Activated T-cell treated with anti-CD3 and anti-CD28 coated beads, Interleukin-2, amount 50 U/mL, for 48 hours (primary cell): ENCODE measurements around the gene C5AR2.
"Not testable (repeated sequence)": the region's sequence is repeated elsewhere in the genome, so short reads cannot be mapped to it uniquely, and the experiment has no call there.

Experiments
- DNase-seq, 2 experiments: peaks; one replicate each; pipeline ENCODE4 v3.0.0-alpha.2; 2020

Gene C5AR2

GRCh38 chr19:47324502-47324901, 7.5 kb upstream of the C5AR2 start:
- DNase-seq: no peak

GRCh38 chr19:47330466-47330869, 1.5 kb upstream of the C5AR2 start:
- no peak for DNase-seq

- DNase-seq: no peak
Measured at GRCh38 chr19:47331490-47331889, 485 bp upstream of the C5AR2 start.

GRCh38 chr19:47336765-47337718, 5.1 kb downstream of the C5AR2 start:
- not testable (repeated sequence) for DNase-seq

- DNase-seq: no peak
Measured at GRCh38 chr19:47339196-47339880, 7.4 kb downstream of the C5AR2 start.

- DNase-seq: no peak
Measured at GRCh38 chr19:47340477-47341208, 8.7 kb downstream of the C5AR2 start.

GRCh38 chr19:47341734-47342133, 9.8 kb downstream of the C5AR2 start:
- DNase-seq: no peak

- no peak for DNase-seq
Measured at GRCh38 chr19:47343194-47343802, 11.3 kb downstream of the C5AR2 start.

GRCh38 chr19:47344425-47344824, 12.4 kb downstream of the C5AR2 start:
- no peak for DNase-seq

- not testable (repeated sequence) for DNase-seq
Measured at GRCh38 chr19:47346024-47346423, 14.0 kb downstream of the C5AR2 start.

- peak; percentile 100 for DNase-seq
Measured at GRCh38 chr19:47348819-47349795, 17.1 kb downstream of the C5AR2 start, which contains the start of gene DHX34. Gene DHX34 (plus strand): TSS chr19:47349315. CDS start chr19:47353031, 3,716 bp downstream.

GRCh38 chr19:47350630-47351029, 18.7 kb downstream of the C5AR2 start:
- DNase-seq: no peak

GRCh38 chr19:47351548-47351947, 19.6 kb downstream of the C5AR2 start:
- no peak for DNase-seq

- DNase-seq: no peak
Measured at GRCh38 chr19:47352095-47352494, 20.1 kb downstream of the C5AR2 start.

GRCh38 chr19:47353307-47353712, 21.3 kb downstream of the C5AR2 start:
- no peak for DNase-seq

- no peak for DNase-seq
Measured at GRCh38 chr19:47356900-47357299, 24.9 kb downstream of the C5AR2 start.

- no peak for DNase-seq
Measured at GRCh38 chr19:47357788-47358680, 26.1 kb downstream of the C5AR2 start.

GRCh38 chr19:47358936-47359335, 27.0 kb downstream of the C5AR2 start:
- DNase-seq: no peak

GRCh38 chr19:47362321-47362720, 30.3 kb downstream of the C5AR2 start:
- DNase-seq: no peak

- DNase-seq: no peak
Measured at GRCh38 chr19:47363758-47364531, 32.0 kb downstream of the C5AR2 start.
